Endothelial cell of umbilical vein (primary cell): ENCODE measurements around the gene CELF2. TPM values are rescaled to one million over a fixed set of nuclear protein-coding genes. Genes with fewer than 3 reads are reported as not detected.

Experiments
- BruUV-seq: library from RNA; stranded (reverse); fragments of 400-500 nt; replicated peaks from 2 replicates; lab custom pipeline; 2021; lab: Mats Ljungman, UMichigan
- CTCF ChIA-PET: fragments of 300-600, 350-600 bp; sonication (Branson Sonifier 250); formaldehyde crosslinking; loops from one replicate; lab custom pipeline; 2021; ENCODE audit warnings: antibody characterized with exemption, inconsistent platforms; lab: Charles Lee
- POLR2A ChIA-PET: fragments of 300-600, 350-600 bp; sonication (Branson Sonifier 250); formaldehyde crosslinking; loops from one replicate; lab custom pipeline; 2021; ENCODE audit warnings: antibody characterized with exemption, inconsistent platforms; lab: Charles Lee
- DNase-seq: peaks from one replicate; pipeline ENCODE4 v3.0.0-alpha.2; 2011; ENCODE audit warnings: low read depth, low spot score
- FAIRE-seq: peaks from 2 replicates; lab custom pipeline; 2011; peaks lifted over from hg19 to GRCh38; lab: Jason Lieb, UNC
- H2AFZ ChIP-seq: 2 replicates; pipeline ENCODE4 v1.6.0; 2012; ENCODE audit warnings: low read depth, low read length, control low read depth, inconsistent platforms
- H3K27ac ChIP-seq: 2 replicates; pipeline ENCODE4 v1.5.1; 2011; ENCODE audit warnings: low read depth, mild to moderate bottlenecking, control low read depth, low read length, moderate library complexity; ENCODE audit not compliant: insufficient read depth
- H3K27me3 ChIP-seq, 2 experiments: 2 replicates each; pipeline versions ENCODE4 v1.6.0 to v1.6.1; 2011; ENCODE audit warnings: low read length in 2 of 2, mixed read lengths in 1 of 2; ENCODE audit not compliant: control insufficient read depth in 2 of 2, insufficient read depth in 2 of 2
- H3K36me3 ChIP-seq, 2 experiments: 2 replicates in 1 of 2; 3 replicates in 1 of 2; pipeline ENCODE4 v1.5.1; 2011; ENCODE audit warnings: low read length in 2 of 2, mild to moderate bottlenecking in 1 of 2, moderate library complexity in 1 of 2; ENCODE audit not compliant: control insufficient read depth in 2 of 2, insufficient read depth in 2 of 2; ENCODE audit errors: extremely low read depth in 1 of 2
- H3K4me1 ChIP-seq: 3 replicates; pipeline ENCODE4 v1.5.1; 2011; ENCODE audit warnings: mild to moderate bottlenecking, low read length; ENCODE audit not compliant: control insufficient read depth, insufficient read depth; ENCODE audit errors: extremely low read depth
- H3K4me2 ChIP-seq: 2 replicates; pipeline ENCODE4 v1.6.1; 2011; ENCODE audit warnings: low read length, control low read depth, mixed read lengths; ENCODE audit not compliant: insufficient read depth
- H3K4me3 ChIP-seq, 3 experiments: fragments of 200-600 bp in 1 of 3; sonication (generic), shearing (Covaris generic) in 1 of 3; replicated peaks in 1 of 3; 2 replicates each; pipeline ENCODE4 v1.5.1; 2011 to 2016; ENCODE audit warnings: control low read depth in 3 of 3, low read length in 3 of 3, mild to moderate bottlenecking in 2 of 3, inconsistent platforms in 1 of 3, low read depth in 1 of 3, moderate library complexity in 1 of 3; ENCODE audit not compliant: insufficient read depth in 1 of 3
- H3K79me2 ChIP-seq: 2 replicates; pipeline ENCODE4 v1.6.0; 2012; ENCODE audit warnings: low read length, inconsistent platforms; ENCODE audit not compliant: control insufficient read depth, insufficient read depth
- H3K9ac ChIP-seq: replicated peaks from 2 replicates; pipeline ENCODE3; 2011; ENCODE audit warnings: low read length, control low read depth; ENCODE audit not compliant: insufficient read depth; ENCODE audit errors: extremely low read depth
- H3K9me1 ChIP-seq: replicated peaks from 3 replicates; pipeline ENCODE4 v1.6.0; 2011; ENCODE audit warnings: mild to moderate bottlenecking, low read length; ENCODE audit not compliant: control insufficient read depth, insufficient read depth; ENCODE audit errors: extremely low read depth
- H3K9me3 ChIP-seq: replicated peaks from 2 replicates; pipeline ENCODE4 v1.5.1; 2012; ENCODE audit warnings: low read length, inconsistent platforms; ENCODE audit not compliant: control insufficient read depth, insufficient read depth
- H4K20me1 ChIP-seq: replicated peaks from 2 replicates; pipeline ENCODE3; 2011; ENCODE audit warnings: mild to moderate bottlenecking, low read length; ENCODE audit not compliant: control insufficient read depth, insufficient read depth; ENCODE audit errors: extremely low read depth
- EZH2 ChIP-seq: IDR thresholded peaks from 2 replicates; pipeline ENCODE4 v1.6.1; 2012; ENCODE audit warnings: borderline replicate concordance, low read depth, mild to moderate bottlenecking, moderate library complexity, low read length, inconsistent platforms; ENCODE audit not compliant: severe bottlenecking
- FOS ChIP-seq: IDR thresholded peaks from 2 replicates; pipeline ENCODE4 v1.6.1; 2011; ENCODE audit warnings: mild to moderate bottlenecking, low read length, moderate library complexity, borderline replicate concordance; ENCODE audit not compliant: insufficient read depth
- GATA2 ChIP-seq: IDR thresholded peaks from 2 replicates; pipeline ENCODE4 v1.7.0; 2011; ENCODE audit warnings: low read depth, mild to moderate bottlenecking, moderate library complexity, mixed read lengths, low read length; ENCODE audit not compliant: insufficient read length, insufficient read depth
- JUN ChIP-seq: IDR thresholded peaks from 2 replicates; pipeline ENCODE4 v1.6.1; 2011; ENCODE audit warnings: borderline replicate concordance, low read depth; ENCODE audit not compliant: insufficient read length, insufficient read depth
- MYC ChIP-seq: IDR thresholded peaks from one replicate; pipeline ENCODE4 v1.6.1; 2011; ENCODE audit warnings: mild to moderate bottlenecking, low read depth, low read length
- POLR2A ChIP-seq: IDR thresholded peaks from 2 replicates; pipeline ENCODE4 v1.6.1; 2012; ENCODE audit warnings: low read depth, mild to moderate bottlenecking, control low read depth, low read length
- POLR2AphosphoS5 ChIP-seq: IDR thresholded peaks from 2 replicates; pipeline ENCODE4 v1.6.1; 2012; ENCODE audit warnings: low read depth, mild to moderate bottlenecking, control low read depth, low read length, moderate library complexity; ENCODE audit not compliant: insufficient read depth
- dilution Hi-C: fragments of 300-500 bp; cut with MboI; formaldehyde crosslinking; loops from one replicate; pipeline ENCODE4 v1.15.0; 2019; ENCODE audit warnings: low sequenced_read_pairs; ENCODE audit not compliant: extremely low pct_ligation_motif_present
- intact Hi-C: fragments of 100-400 bp; cut with micrococcal nuclease; formaldehyde crosslinking; loops from one replicate; pipeline ENCODE4 v1.10.0; 2022
- polyA plus RNA-seq, 4 experiments: library from polyadenylated mRNA; depleted of rRNA in 3 of 4; stranded (reverse) in 3 of 4; unstranded in 1 of 4; fragments of >200 nt; gene quantifications; 2 replicates each; pipeline versions ENCODE4 v1.2.1 to v1.2.3, GENCODE V29; 2011 to 2012; ENCODE audit warnings: missing spikeins in 1 of 4
- total RNA-seq: library from RNA; stranded (reverse); gene quantifications from 2 replicates; pipeline ENCODE4 v1.2.3, GENCODE V29; 2021
- TF ChIP-seq, protein P1 (sequence below): IDR thresholded peaks from 2 replicates; pipeline ENCODE4 v1.6.1; 2011; ENCODE audit not compliant: insufficient read depth, insufficient read length
- TF ChIP-seq, protein P2 (sequence below), 2 donors: IDR thresholded peaks; 1 replicate in 1 of 2; 2 replicates in 1 of 2; pipeline ENCODE4 v1.5.1; 2011; ENCODE audit warnings: low read length in 2 of 2, mild to moderate bottlenecking in 2 of 2, moderate library complexity in 2 of 2, control low read depth in 1 of 2, inconsistent platforms in 1 of 2, low read depth in 1 of 2; ENCODE audit not compliant: insufficient read depth in 1 of 2; ENCODE audit errors: extremely low read depth in 1 of 2

CELF2 gene
- total and polyA plus RNA-seq, 2 donors (not counting 3 experiments of a cell fraction or from before 2014, with no cell fraction given): 21.6 to 42.6 TPM

DNA sequence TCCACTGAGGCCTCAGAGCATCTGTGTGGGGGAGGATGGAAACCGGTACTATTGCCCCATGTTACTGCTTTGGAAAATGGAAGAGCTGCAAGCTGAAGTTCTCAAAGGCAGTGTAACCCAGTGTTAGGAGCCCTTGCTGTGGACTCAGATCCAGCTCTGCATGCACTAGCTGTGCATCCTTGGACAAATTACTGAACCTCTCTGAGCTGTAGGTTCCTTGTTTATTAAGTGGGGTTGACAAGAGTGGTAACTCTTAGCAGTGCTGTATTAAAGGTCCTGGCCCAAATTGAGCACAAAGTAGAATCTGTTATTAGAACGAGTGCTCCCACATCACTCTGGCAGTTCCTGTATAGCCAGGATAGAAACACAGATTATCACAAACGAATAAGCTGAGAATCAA, 359.6 kb downstream of the CELF2 start:
- ChIA-PET POLR2A (no interaction called here), CTCF (no interaction called here)
- Histone ChIP-seq H3K27ac (no peak overlapping the region), H3K4me2 (no peak overlapping the region), H2AFZ (no peak overlapping the region), H3K9me3 (no peaks in the 10 kb centered on the region), H3K4me1 (no peaks in the 10 kb centered on the region), H4K20me1 (no peaks in the 10 kb centered on the region), H3K79me2 (no peaks in the 10 kb centered on the region), H3K27me3 (no peaks in the 10 kb centered on the region), H3K9ac (no peak overlapping the region), H3K36me3 (no peaks in the 10 kb centered on the region), H3K9me1 (no peaks in the 10 kb centered on the region), H3K4me3 (no peak overlapping the region)
- dilution Hi-C loops (no loop called here), intact Hi-C loops (no loop called here)
- no TSS peak for BruUV-seq
- TF ChIP-seq, protein P1, sequence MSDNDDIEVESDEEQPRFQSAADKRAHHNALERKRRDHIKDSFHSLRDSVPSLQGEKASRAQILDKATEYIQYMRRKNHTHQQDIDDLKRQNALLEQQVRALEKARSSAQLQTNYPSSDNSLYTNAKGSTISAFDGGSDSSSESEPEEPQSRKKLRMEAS: no peak
- TF ChIP-seq FOS: no peak
- TF ChIP-seq EZH2: no peak
- TF ChIP-seq GATA2: no peak
- no peak for TF ChIP-seq JUN
- TF ChIP-seq, protein P2, sequence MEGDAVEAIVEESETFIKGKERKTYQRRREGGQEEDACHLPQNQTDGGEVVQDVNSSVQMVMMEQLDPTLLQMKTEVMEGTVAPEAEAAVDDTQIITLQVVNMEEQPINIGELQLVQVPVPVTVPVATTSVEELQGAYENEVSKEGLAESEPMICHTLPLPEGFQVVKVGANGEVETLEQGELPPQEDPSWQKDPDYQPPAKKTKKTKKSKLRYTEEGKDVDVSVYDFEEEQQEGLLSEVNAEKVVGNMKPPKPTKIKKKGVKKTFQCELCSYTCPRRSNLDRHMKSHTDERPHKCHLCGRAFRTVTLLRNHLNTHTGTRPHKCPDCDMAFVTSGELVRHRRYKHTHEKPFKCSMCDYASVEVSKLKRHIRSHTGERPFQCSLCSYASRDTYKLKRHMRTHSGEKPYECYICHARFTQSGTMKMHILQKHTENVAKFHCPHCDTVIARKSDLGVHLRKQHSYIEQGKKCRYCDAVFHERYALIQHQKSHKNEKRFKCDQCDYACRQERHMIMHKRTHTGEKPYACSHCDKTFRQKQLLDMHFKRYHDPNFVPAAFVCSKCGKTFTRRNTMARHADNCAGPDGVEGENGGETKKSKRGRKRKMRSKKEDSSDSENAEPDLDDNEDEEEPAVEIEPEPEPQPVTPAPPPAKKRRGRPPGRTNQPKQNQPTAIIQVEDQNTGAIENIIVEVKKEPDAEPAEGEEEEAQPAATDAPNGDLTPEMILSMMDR (IDR thresholded peaks at IDR 0.05; ENCODE audit: extremely low read depth in 1 of 2, insufficient read depth in 1 of 2, low read depth in 1 of 2, low read length in 2 of 2): no peak
- TF ChIP-seq POLR2A: no peak
- TF ChIP-seq MYC: no peak
- no peak for TF ChIP-seq POLR2AphosphoS5
- no peak for DNase-seq
- no peak for FAIRE-seq
